ENCODE results near the gene WIPF2. TPM values are rescaled to one million over a fixed set of nuclear protein-coding genes. Genes with fewer than 3 reads are reported as not detected.

Gene WIPF2
- total RNA-seq: 2.9 TPM
- polyA plus RNA-seq: 9.9 TPM
- long read RNA-seq, donor 1: 0 reads
- long read RNA-seq, donor 2: 0 reads
- long read RNA-seq, donor 3, full-length matches to known transcripts: 6 of 6 reads
- long read RNA-seq, donor 3, partial matches to known transcripts: 0 of 6 reads
- long read RNA-seq, donor 3, other reads (novel, unspliced or antisense): 0 of 6 reads
- long read RNA-seq, donor 4, partial matches to known transcripts: 11 of 12 reads
- long read RNA-seq, donor 4, other reads (novel, unspliced or antisense): 0 of 12 reads
- long read RNA-seq, donor 5, partial matches to known transcripts: 5 of 10 reads
- long read RNA-seq, donor 5, other reads (novel, unspliced or antisense): 0 of 10 reads
- long read RNA-seq, donor 6, full-length matches to known transcripts: 2 of 2 reads
- long read RNA-seq, donor 6, partial matches to known transcripts: 0 of 2 reads
- long read RNA-seq, donor 6, other reads (novel, unspliced or antisense): 0 of 2 reads
- long read RNA-seq, donor 7, partial matches to known transcripts: 0 of 3 reads
- long read RNA-seq, donor 7, other reads (novel, unspliced or antisense): 0 of 3 reads
- long read RNA-seq, donor 8: 0 reads
- long read RNA-seq, donor 9, partial matches to known transcripts: 0 of 1 reads
- long read RNA-seq, donor 9, other reads (novel, unspliced or antisense): 0 of 1 reads
- long read RNA-seq, donor 10, full-length matches to known transcripts: 5 of 13 reads
- long read RNA-seq, donor 10, partial matches to known transcripts: 8 of 13 reads
- long read RNA-seq, donor 10, other reads (novel, unspliced or antisense): 0 of 13 reads

- H3K27me3 ChIP-seq (ENCODE audit: control insufficient read depth in 2 of 2, insufficient read depth in 1 of 2, low read length in 1 of 2): no peaks in the 10 kb centered on the region
- H3K4me1 ChIP-seq (ENCODE audit: control insufficient read depth in 2 of 2, insufficient read depth in 2 of 2, low read length in 2 of 2): peaks cover 7 to 13% of the 10 kb centered on the region in 2 donors
- 3% methylated on average over 59 of the region's 59 CpGs for WGBS
- H3K4me3 ChIP-seq (ENCODE audit: low read length in 2 of 2): peak within 1 kb of the TSS; percentile 75 to 94
- H3K27ac ChIP-seq (ENCODE audit: low read depth in 1 of 2, low read length in 1 of 2): peak within 1 kb of the TSS; percentile 92 to 94
- H3K36me3 ChIP-seq (ENCODE audit: control insufficient read depth in 2 of 2, insufficient read depth in 2 of 2, low read length in 1 of 2): no peaks in the 10 kb centered on the region
- DNase-seq (ENCODE audit: low read depth in 6 of 9, low spot score in 9 of 9): peak; percentile 85 to 98 (median 95)
- peaks cover 0 to 5% of the 10 kb centered on the region in 2 donors for H3K9me3 ChIP-seq (ENCODE audit: control insufficient read depth in 2 of 2, insufficient read depth in 1 of 2, low read length in 1 of 2)
Observed at GRCh38 chr17:40218740-40219593, at the start of gene WIPF2. WIPF2 (plus strand) TSS chr17:40219304; CDS start chr17:40256460, 37,156 bp downstream.

DNA sequence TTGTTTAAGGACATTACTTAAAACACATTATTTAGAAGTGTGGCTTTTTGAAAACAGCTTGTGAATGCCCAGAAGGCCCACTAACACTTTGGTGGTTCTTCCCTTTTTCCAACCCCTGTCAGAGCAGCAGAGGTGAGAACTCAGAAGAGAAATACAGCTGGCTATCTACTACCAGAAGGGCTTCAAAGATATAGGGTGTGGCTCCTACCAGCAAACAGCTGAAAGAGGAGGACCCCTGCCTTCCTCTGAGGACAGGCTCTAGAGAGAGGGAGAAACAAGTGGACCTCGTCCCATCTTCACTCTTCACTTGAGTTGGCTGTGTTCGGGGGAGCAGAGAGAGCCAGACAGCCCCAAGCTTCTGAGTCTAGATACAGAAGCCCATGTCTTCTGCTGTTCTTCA lies 48.8 kb upstream of the WIPF2 start:
- Histone ChIP-seq H3K36me3 (ENCODE audit: control insufficient read depth in 2 of 2, insufficient read depth in 2 of 2, low read length in 1 of 2) (peaks cover 70 to 85% of the 10 kb centered on the region in 2 donors), H3K27ac (ENCODE audit: low read depth in 1 of 2, low read length in 1 of 2) (no peak overlapping the region), H3K4me1 (ENCODE audit: control insufficient read depth in 2 of 2, insufficient read depth in 2 of 2, low read length in 2 of 2) (no peaks in the 10 kb centered on the region), H3K4me3 (ENCODE audit: low read length in 2 of 2) (no peak overlapping the region), H3K27me3 (ENCODE audit: control insufficient read depth in 2 of 2, insufficient read depth in 1 of 2, low read length in 1 of 2) (no peaks in the 10 kb centered on the region), H3K9me3 (ENCODE audit: control insufficient read depth in 2 of 2, insufficient read depth in 1 of 2, low read length in 1 of 2) (no peaks in the 10 kb centered on the region)
- no peak for DNase-seq (ENCODE audit: low read depth in 6 of 9, low spot score in 9 of 9)
- WGBS: 59% methylated on average over 2 of the region's 2 CpGs

- 95% methylated on average over 1 of the region's 1 CpG for WGBS
Observed at GRCh38 chr17:40171750-40172149, 47.4 kb upstream of the WIPF2 start.

GRCh38 chr17:40173091-40173777 lies 45.9 kb upstream of the WIPF2 start:
- no peak overlapping the region for H3K27ac ChIP-seq (ENCODE audit: low read depth in 1 of 2, low read length in 1 of 2)
- 99% methylated on average over 4 of the region's 4 CpGs for WGBS
- H3K4me3 ChIP-seq (ENCODE audit: low read length in 2 of 2): no peak overlapping the region
- DNase-seq (ENCODE audit: low read depth in 6 of 9, low spot score in 9 of 9): no peak
- H3K4me1 ChIP-seq (ENCODE audit: control insufficient read depth in 2 of 2, insufficient read depth in 2 of 2, low read length in 2 of 2): peaks cover 7 to 15% of the 10 kb centered on the region in 2 donors
- peaks cover 0 to 8% of the 10 kb centered on the region in 2 donors for H3K27me3 ChIP-seq (ENCODE audit: control insufficient read depth in 2 of 2, insufficient read depth in 1 of 2, low read length in 1 of 2)
- H3K9me3 ChIP-seq (ENCODE audit: control insufficient read depth in 2 of 2, insufficient read depth in 1 of 2, low read length in 1 of 2): no peaks in the 10 kb centered on the region
- peaks cover 64 to 67% of the 10 kb centered on the region in 2 donors for H3K36me3 ChIP-seq (ENCODE audit: control insufficient read depth in 2 of 2, insufficient read depth in 2 of 2, low read length in 1 of 2)

More at GRCh38 chr17:40171750-40172149, 47.4 kb upstream of the WIPF2 start:
- H3K9me3 ChIP-seq (ENCODE audit: control insufficient read depth in 2 of 2, insufficient read depth in 1 of 2, low read length in 1 of 2): no peaks in the 10 kb centered on the region
- no peak for DNase-seq (ENCODE audit: low read depth in 6 of 9, low spot score in 9 of 9)
- no peaks in the 10 kb centered on the region for H3K27me3 ChIP-seq (ENCODE audit: control insufficient read depth in 2 of 2, insufficient read depth in 1 of 2, low read length in 1 of 2)
- H3K27ac ChIP-seq (ENCODE audit: low read depth in 1 of 2, low read length in 1 of 2): no peak overlapping the region
- H3K36me3 ChIP-seq (ENCODE audit: control insufficient read depth in 2 of 2, insufficient read depth in 2 of 2, low read length in 1 of 2): peaks cover 79 to 81% of the 10 kb centered on the region in 2 donors
- H3K4me1 ChIP-seq (ENCODE audit: control insufficient read depth in 2 of 2, insufficient read depth in 2 of 2, low read length in 2 of 2): peaks cover 0 to 4% of the 10 kb centered on the region in 2 donors
- H3K4me3 ChIP-seq (ENCODE audit: low read length in 2 of 2): no peak overlapping the region

DNA sequence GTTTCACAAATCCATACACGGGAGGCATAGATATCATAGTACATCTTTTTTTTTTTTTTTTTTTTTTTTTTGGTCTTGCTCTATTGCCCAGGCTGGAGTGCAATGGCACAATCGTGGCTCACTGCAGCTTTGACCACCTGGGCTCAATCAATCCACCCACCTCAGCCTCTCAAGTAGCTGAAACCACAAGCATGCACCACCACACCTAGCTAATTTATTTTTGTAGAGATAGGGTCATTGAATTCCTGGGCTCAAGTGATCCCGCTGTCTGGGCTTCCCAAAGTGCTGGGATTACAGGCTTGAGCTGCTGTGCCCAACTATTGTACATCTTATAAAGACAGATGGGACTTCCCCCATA lies 45.3 kb upstream of the WIPF2 start:
- Histone ChIP-seq H3K4me3 (ENCODE audit: low read length in 2 of 2) (no peak overlapping the region), H3K9me3 (ENCODE audit: control insufficient read depth in 2 of 2, insufficient read depth in 1 of 2, low read length in 1 of 2) (no peaks in the 10 kb centered on the region), H3K27ac (ENCODE audit: low read depth in 1 of 2, low read length in 1 of 2) (no peak overlapping the region), H3K4me1 (ENCODE audit: control insufficient read depth in 2 of 2, insufficient read depth in 2 of 2, low read length in 2 of 2) (peaks cover 7 to 18% of the 10 kb centered on the region in 2 donors), H3K36me3 (ENCODE audit: control insufficient read depth in 2 of 2, insufficient read depth in 2 of 2, low read length in 1 of 2) (peaks cover 60 to 63% of the 10 kb centered on the region in 2 donors), H3K27me3 (ENCODE audit: control insufficient read depth in 2 of 2, insufficient read depth in 1 of 2, low read length in 1 of 2) (peaks cover 4 to 13% of the 10 kb centered on the region in 2 donors)
- no peak for DNase-seq (ENCODE audit: low read depth in 6 of 9, low spot score in 9 of 9)
- 94% methylated on average over 3 of the region's 3 CpGs for WGBS

- WGBS: 100% methylated on average over 1 of the region's 1 CpG
- Histone ChIP-seq H3K4me3 (ENCODE audit: low read length in 2 of 2) (no peak overlapping the region), H3K27me3 (ENCODE audit: control insufficient read depth in 2 of 2, insufficient read depth in 1 of 2, low read length in 1 of 2) (peaks cover 4 to 13% of the 10 kb centered on the region in 2 donors), H3K27ac (ENCODE audit: low read depth in 1 of 2, low read length in 1 of 2) (no peak overlapping the region), H3K36me3 (ENCODE audit: control insufficient read depth in 2 of 2, insufficient read depth in 2 of 2, low read length in 1 of 2) (peaks cover 53 to 55% of the 10 kb centered on the region in 2 donors), H3K9me3 (ENCODE audit: control insufficient read depth in 2 of 2, insufficient read depth in 1 of 2, low read length in 1 of 2) (no peaks in the 10 kb centered on the region), H3K4me1 (ENCODE audit: control insufficient read depth in 2 of 2, insufficient read depth in 2 of 2, low read length in 2 of 2) (peaks cover 7 to 18% of the 10 kb centered on the region in 2 donors)
- no peak for DNase-seq (ENCODE audit: low read depth in 6 of 9, low spot score in 9 of 9)
Observed at GRCh38 chr17:40174514-40174913, 44.6 kb upstream of the WIPF2 start.

DNA sequence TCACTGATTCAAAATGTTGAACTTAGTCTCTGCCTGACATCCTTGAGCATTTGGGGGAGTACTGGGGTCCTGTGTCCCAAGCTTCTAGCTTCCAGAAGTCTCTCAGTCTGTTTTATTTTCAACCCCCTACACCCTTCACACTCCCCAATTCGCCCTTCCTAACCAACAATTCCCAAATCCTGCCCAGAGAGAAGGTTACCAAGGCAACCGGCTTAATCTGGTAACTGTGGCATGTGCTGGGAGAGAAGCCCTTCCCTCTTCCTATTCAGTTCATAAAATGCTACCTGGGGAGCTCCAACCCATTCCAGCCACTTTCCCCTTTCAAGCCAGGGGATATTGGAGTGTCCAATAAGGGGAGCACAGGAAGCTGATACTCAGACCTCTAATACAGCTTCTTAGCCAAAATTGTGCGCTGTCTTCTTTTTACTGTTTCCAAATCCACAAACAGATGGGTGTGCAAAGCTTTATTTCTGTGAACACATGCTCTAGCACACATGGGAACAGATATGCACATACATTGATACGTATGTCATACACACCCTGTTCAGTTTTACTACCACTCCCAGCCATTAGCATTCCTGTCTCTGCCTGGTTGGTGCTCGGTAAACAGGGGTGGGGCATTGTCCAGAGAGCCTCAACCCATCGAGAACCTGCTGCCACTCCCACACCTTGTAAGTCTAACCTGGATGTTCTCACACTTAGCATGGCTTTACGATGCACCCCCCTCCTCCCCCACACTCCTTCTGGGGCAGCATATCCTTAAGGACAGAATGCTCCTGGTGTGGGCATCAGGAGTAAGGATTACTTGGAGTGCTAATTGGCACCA lies 43.0 kb upstream of the WIPF2 start:
- H3K27me3 ChIP-seq (ENCODE audit: control insufficient read depth in 2 of 2, insufficient read depth in 1 of 2, low read length in 1 of 2): peaks cover 4 to 13% of the 10 kb centered on the region in 2 donors
- WGBS: 96% methylated on average over 7 of the region's 7 CpGs
- peaks cover 39% of the 10 kb centered on the region in 2 donors for H3K36me3 ChIP-seq (ENCODE audit: control insufficient read depth in 2 of 2, insufficient read depth in 2 of 2, low read length in 1 of 2)
- H3K9me3 ChIP-seq (ENCODE audit: control insufficient read depth in 2 of 2, insufficient read depth in 1 of 2, low read length in 1 of 2): no peaks in the 10 kb centered on the region
- H3K4me1 ChIP-seq (ENCODE audit: control insufficient read depth in 2 of 2, insufficient read depth in 2 of 2, low read length in 2 of 2): peaks cover 7 to 19% of the 10 kb centered on the region in 2 donors
- no peak overlapping the region for H3K4me3 ChIP-seq (ENCODE audit: low read length in 2 of 2)
- DNase-seq (ENCODE audit: low read depth in 6 of 9, low spot score in 9 of 9): no peak
- no peak overlapping the region for H3K27ac ChIP-seq (ENCODE audit: low read depth in 1 of 2, low read length in 1 of 2)

- H3K9me3 ChIP-seq (ENCODE audit: control insufficient read depth in 2 of 2, insufficient read depth in 1 of 2, low read length in 1 of 2): no peaks in the 10 kb centered on the region
- H3K36me3 ChIP-seq (ENCODE audit: control insufficient read depth in 2 of 2, insufficient read depth in 2 of 2, low read length in 1 of 2): peaks cover 33 to 34% of the 10 kb centered on the region in 2 donors
- H3K27ac ChIP-seq (ENCODE audit: low read depth in 1 of 2, low read length in 1 of 2): no peak overlapping the region
- DNase-seq (ENCODE audit: low read depth in 6 of 9, low spot score in 9 of 9): no peak
- H3K4me1 ChIP-seq (ENCODE audit: control insufficient read depth in 2 of 2, insufficient read depth in 2 of 2, low read length in 2 of 2): peaks cover 7 to 21% of the 10 kb centered on the region in 2 donors
- 92% methylated on average over 2 of the region's 2 CpGs for WGBS
- H3K4me3 ChIP-seq (ENCODE audit: low read length in 2 of 2): no peak overlapping the region
- peaks cover 4 to 13% of the 10 kb centered on the region in 2 donors for H3K27me3 ChIP-seq (ENCODE audit: control insufficient read depth in 2 of 2, insufficient read depth in 1 of 2, low read length in 1 of 2)
Observed at GRCh38 chr17:40176754-40177110, 42.4 kb upstream of the WIPF2 start.
